ENCODE results near the gene SIX3.

SIX3 gene

DNA sequence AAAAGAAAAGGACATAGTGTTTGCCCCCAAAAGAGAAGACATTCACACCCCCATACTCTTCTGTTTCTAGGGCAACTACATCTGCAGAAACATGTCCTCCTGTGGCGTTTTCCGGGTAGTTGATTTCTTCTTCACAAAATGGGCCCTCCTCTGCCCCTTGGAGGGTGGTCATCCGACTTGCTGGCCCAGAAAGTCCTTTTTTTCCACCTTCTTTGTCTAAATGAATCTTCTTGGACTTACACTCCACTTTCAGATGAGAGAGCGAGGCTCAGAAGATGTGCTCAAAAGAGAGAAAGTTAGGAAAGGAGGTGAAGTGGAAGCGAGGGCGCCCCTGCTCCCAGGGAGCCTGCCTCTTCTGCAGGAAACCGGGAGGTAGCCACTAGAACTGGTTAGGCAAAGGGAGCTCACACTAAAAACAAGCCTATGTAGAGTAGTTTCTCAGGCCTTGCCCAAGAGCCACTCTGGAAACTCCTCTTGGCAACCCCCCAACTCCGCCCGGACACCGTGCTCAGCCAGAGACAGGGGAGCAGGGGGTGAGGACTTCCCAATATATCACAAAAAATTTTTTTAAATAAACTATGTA, 10.2 kb upstream of the SIX3 start:
- TF ChIP-seq YY1 (IDR thresholded peaks at IDR 0.05; ENCODE audit: insufficient read depth, insufficient read length) (no peak), ZNF274 (IDR thresholded peaks at IDR 0.05; ENCODE audit: low read depth, low read length) (no peak), SUZ12 (IDR thresholded peaks at IDR 0.05; ENCODE audit: extremely low read depth, insufficient read depth, insufficient read length) (no peak)
- Histone ChIP-seq H3K9ac (ENCODE audit: insufficient read length, low read depth) (no peak overlapping the region), H3K4me3 (ENCODE audit: insufficient read length, low read depth) (no peak overlapping the region), H3K9me3 (ENCODE audit: insufficient read depth, low read length) (no peaks in the 10 kb centered on the region), H3K27me3 (ENCODE audit: insufficient read depth, insufficient read length) (peaks cover 99% of the 10 kb centered on the region), H3K36me3 (ENCODE audit: insufficient read depth, insufficient read length, low read length) (no peaks in the 10 kb centered on the region), H3K4me1 (ENCODE audit: insufficient read depth, insufficient read length) (peaks cover 7% of the 10 kb centered on the region)
- DNase-seq (ENCODE audit: low read depth, low spot score) = no peak

- TF ChIP-seq YY1 (IDR thresholded peaks at IDR 0.05; ENCODE audit: insufficient read depth, insufficient read length) = no peak
- no peak for TF ChIP-seq ZNF274 (IDR thresholded peaks at IDR 0.05; ENCODE audit: low read depth, low read length)
- no peak for TF ChIP-seq SUZ12 (IDR thresholded peaks at IDR 0.05; ENCODE audit: extremely low read depth, insufficient read depth, insufficient read length)
- H3K4me3 ChIP-seq (ENCODE audit: insufficient read length, low read depth) = no peak overlapping the region
- peaks cover 10% of the 10 kb centered on the region for H3K4me1 ChIP-seq (ENCODE audit: insufficient read depth, insufficient read length)
- H3K36me3 ChIP-seq (ENCODE audit: insufficient read depth, insufficient read length, low read length) = no peaks in the 10 kb centered on the region
- peaks cover 99% of the 10 kb centered on the region for H3K27me3 ChIP-seq (ENCODE audit: insufficient read depth, insufficient read length)
- H3K9ac ChIP-seq (ENCODE audit: insufficient read length, low read depth) = no peak overlapping the region
- no peaks in the 10 kb centered on the region for H3K9me3 ChIP-seq (ENCODE audit: insufficient read depth, low read length)
- no peak for DNase-seq (ENCODE audit: low read depth, low spot score)
Observed at GRCh38 chr2:44932079-44932478, 9.4 kb upstream of the SIX3 start.

DNA sequence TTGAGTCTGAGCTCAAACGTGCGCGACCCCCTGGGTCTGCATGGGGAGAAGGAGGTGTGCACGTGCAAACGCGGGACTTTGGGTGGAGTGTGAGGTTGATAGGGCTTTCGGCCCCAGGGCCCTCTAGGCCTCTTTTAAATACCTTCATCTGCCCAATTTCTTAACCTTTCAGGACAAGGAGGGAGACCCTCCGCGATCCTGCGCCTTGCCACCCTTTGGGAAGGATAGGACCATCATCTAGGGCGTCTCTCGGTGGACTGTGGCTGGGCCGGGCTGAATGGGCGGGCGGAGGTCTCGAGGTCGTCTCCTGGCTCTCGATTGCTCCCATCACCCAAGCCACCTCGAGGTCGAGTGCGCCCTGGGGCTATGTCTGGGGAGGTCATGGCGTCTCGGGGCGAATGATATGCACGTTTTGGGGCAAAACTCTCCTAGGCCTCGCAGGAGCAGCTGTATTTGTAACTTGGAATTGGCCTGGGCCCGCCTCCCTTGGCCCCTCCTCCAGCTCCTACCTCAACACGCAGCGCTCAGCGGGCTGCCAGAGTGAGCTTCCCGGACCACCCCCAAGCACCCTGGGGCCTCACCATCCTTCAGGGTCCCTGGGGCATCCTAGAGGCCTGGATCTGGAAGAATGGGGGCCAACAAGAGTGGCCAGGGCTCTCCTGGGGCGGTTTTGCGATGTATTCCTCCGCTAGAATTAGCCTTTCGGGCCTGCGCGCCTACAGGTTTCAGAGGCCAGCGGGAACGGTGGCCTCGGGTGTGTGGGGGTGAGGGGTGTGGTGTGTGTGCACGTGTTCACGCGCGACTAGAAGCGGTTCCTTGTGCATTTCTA, 8.7 kb upstream of the SIX3 start:
- Histone ChIP-seq H3K9me3 (ENCODE audit: insufficient read depth, low read length) (no peaks in the 10 kb centered on the region), H3K4me1 (ENCODE audit: insufficient read depth, insufficient read length) (peaks cover 10% of the 10 kb centered on the region), H3K27me3 (ENCODE audit: insufficient read depth, insufficient read length) (peaks cover 95% of the 10 kb centered on the region), H3K36me3 (ENCODE audit: insufficient read depth, insufficient read length, low read length) (no peaks in the 10 kb centered on the region), H3K9ac (ENCODE audit: insufficient read length, low read depth) (no peak overlapping the region), H3K4me3 (ENCODE audit: insufficient read length, low read depth) (peak overlapping the region; percentile 4)
- TF ChIP-seq SUZ12 (IDR thresholded peaks at IDR 0.05; ENCODE audit: extremely low read depth, insufficient read depth, insufficient read length) (peak; percentile 87), ZNF274 (IDR thresholded peaks at IDR 0.05; ENCODE audit: low read depth, low read length) (no peak), YY1 (IDR thresholded peaks at IDR 0.05; ENCODE audit: insufficient read depth, insufficient read length) (no peak)
- no peak for DNase-seq (ENCODE audit: low read depth, low spot score)

GRCh38 chr2:44933434-44933951, 8.0 kb upstream of the SIX3 start:
- peaks cover 12% of the 10 kb centered on the region for H3K4me1 ChIP-seq (ENCODE audit: insufficient read depth, insufficient read length)
- no peaks in the 10 kb centered on the region for H3K36me3 ChIP-seq (ENCODE audit: insufficient read depth, insufficient read length, low read length)
- no peak for DNase-seq (ENCODE audit: low read depth, low spot score)
- H3K9ac ChIP-seq (ENCODE audit: insufficient read length, low read depth) = no peak overlapping the region
- no peak overlapping the region for H3K4me3 ChIP-seq (ENCODE audit: insufficient read length, low read depth)
- no peaks in the 10 kb centered on the region for H3K9me3 ChIP-seq (ENCODE audit: insufficient read depth, low read length)
- TF ChIP-seq YY1 (IDR thresholded peaks at IDR 0.05; ENCODE audit: insufficient read depth, insufficient read length) (no peak), SUZ12 (IDR thresholded peaks at IDR 0.05; ENCODE audit: extremely low read depth, insufficient read depth, insufficient read length) (peak; percentile 60), ZNF274 (IDR thresholded peaks at IDR 0.05; ENCODE audit: low read depth, low read length) (no peak)
- H3K27me3 ChIP-seq (ENCODE audit: insufficient read depth, insufficient read length) = peaks cover 95% of the 10 kb centered on the region

- no peaks in the 10 kb centered on the region for H3K9me3 ChIP-seq (ENCODE audit: insufficient read depth, low read length)
- TF ChIP-seq YY1 (IDR thresholded peaks at IDR 0.05; ENCODE audit: insufficient read depth, insufficient read length) (no peak), SUZ12 (IDR thresholded peaks at IDR 0.05; ENCODE audit: extremely low read depth, insufficient read depth, insufficient read length) (peak; percentile 92), ZNF274 (IDR thresholded peaks at IDR 0.05; ENCODE audit: low read depth, low read length) (no peak)
- H3K9ac ChIP-seq (ENCODE audit: insufficient read length, low read depth) = no peak overlapping the region
- peak overlapping the region; percentile 2 for H3K4me3 ChIP-seq (ENCODE audit: insufficient read length, low read depth)
- H3K36me3 ChIP-seq (ENCODE audit: insufficient read depth, insufficient read length, low read length) = no peaks in the 10 kb centered on the region
- DNase-seq (ENCODE audit: low read depth, low spot score) = no peak
- H3K4me1 ChIP-seq (ENCODE audit: insufficient read depth, insufficient read length) = peaks cover 12% of the 10 kb centered on the region
- peaks cover 95% of the 10 kb centered on the region for H3K27me3 ChIP-seq (ENCODE audit: insufficient read depth, insufficient read length)
Observed at GRCh38 chr2:44934038-44934982, 7.2 kb upstream of the SIX3 start.

- DNase-seq (ENCODE audit: low read depth, low spot score) = no peak
- peak overlapping the region; percentile 8 for H3K4me3 ChIP-seq (ENCODE audit: insufficient read length, low read depth)
Observed at GRCh38 chr2:44934983-44935728, 6.3 kb upstream of the SIX3 start.

More at GRCh38 chr2:44934983-44935728, 6.3 kb upstream of the SIX3 start:
- peaks cover 16% of the 10 kb centered on the region for H3K4me1 ChIP-seq (ENCODE audit: insufficient read depth, insufficient read length)
- H3K9ac ChIP-seq (ENCODE audit: insufficient read length, low read depth) = no peak overlapping the region
- H3K9me3 ChIP-seq (ENCODE audit: insufficient read depth, low read length) = no peaks in the 10 kb centered on the region
- H3K27me3 ChIP-seq (ENCODE audit: insufficient read depth, insufficient read length) = peaks cover 95% of the 10 kb centered on the region
- no peak for TF ChIP-seq SUZ12 (IDR thresholded peaks at IDR 0.05; ENCODE audit: extremely low read depth, insufficient read depth, insufficient read length)
- no peak for TF ChIP-seq YY1 (IDR thresholded peaks at IDR 0.05; ENCODE audit: insufficient read depth, insufficient read length)
- TF ChIP-seq ZNF274 (IDR thresholded peaks at IDR 0.05; ENCODE audit: low read depth, low read length) = no peak
- H3K36me3 ChIP-seq (ENCODE audit: insufficient read depth, insufficient read length, low read length) = no peaks in the 10 kb centered on the region

Data from NT2/D1 (cell line).